GM21526 (cell line): ENCODE measurements around the gene MAML3.

ENCODE experiments used
- ATAC-seq: cut with Tn5 transposase; IDR thresholded peaks from one replicate; pipeline ENCODE4 v1.9.1; 2021; ENCODE audit warnings: moderate library complexity; ENCODE audit not compliant: unreplicated experiment, low FRiP score

Gene MAML3

DNA sequence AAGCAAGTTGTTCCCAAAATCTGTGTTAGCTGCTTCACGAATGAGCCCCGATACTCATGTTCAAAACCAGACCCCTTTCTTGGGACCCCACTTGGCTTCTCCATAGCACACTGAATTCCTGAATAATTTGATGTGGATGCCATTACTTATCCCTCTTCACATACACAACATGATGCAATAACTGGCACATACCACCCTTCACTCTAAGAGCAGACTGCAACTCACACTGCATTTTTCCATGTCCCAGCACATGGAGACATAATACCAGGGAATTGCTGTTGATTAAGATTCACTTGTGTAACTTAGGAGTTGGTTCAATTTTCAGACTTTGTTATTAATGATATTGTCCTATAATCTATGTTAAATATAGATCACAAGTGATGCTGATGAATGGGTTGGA lies 213.4 kb downstream of the MAML3 start:
- ATAC-seq, result no peak

DNA sequence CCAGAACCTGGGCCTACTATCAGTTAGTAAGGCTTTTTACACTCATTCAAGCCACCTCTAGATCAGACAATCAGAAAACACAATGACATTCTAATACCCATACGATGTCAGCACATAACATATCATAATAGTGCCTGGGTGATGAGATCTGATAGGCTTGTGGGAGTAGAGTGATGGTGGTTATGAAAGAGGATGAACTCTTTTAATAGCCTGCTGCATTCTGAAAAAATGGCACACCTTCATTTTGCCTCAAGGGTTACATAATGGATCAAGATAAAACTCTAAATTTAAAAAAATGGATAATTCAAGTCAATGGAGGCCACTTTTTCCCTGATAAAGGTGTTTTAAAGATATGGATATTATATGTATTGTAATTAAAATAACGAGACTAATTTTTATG lies 215.6 kb downstream of the MAML3 start:
- ATAC-seq, result no peak

DNA sequence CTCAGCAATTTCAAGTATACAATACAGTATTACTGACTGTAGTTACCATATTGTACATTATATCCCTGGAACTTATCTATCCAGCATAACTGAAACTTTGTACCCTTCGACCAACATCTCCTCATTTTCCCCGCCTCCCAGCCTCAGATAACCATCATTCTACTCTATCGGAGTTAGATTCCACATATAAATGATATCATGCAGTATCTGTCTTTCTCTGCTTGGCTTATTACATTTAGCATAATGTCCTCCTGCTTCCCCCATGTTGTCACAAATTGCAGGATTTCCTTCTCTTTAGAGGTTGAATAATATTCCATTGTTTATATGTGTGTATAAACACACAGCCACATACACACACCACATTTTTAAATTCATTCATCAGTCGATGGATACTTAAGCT lies 218.1 kb downstream of the MAML3 start:
- no peak for ATAC-seq

DNA sequence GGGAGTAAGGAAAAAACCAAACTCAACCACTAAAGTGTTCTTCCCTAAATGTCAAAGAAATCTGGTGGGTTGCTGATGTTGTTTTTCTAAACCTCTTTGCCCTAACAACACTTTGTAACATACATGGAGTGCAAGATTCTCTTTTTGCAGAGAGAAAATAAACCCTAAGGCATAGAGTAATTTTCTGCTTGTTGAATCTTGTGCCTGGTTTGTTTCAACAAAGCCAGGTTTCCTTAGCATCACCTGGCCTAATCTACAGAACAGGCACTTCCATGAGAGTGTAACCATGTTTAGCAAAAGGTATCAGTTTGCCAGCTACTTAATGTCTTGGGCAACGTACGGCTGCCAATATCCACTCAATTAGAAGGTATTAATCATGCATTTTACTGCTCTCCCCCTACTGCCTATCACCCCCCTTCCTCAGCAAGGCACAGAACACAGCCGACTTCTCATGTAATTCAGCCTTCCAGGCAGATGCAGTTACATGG lies 219.2 kb downstream of the MAML3 start:
- ATAC-seq, result no peak

DNA sequence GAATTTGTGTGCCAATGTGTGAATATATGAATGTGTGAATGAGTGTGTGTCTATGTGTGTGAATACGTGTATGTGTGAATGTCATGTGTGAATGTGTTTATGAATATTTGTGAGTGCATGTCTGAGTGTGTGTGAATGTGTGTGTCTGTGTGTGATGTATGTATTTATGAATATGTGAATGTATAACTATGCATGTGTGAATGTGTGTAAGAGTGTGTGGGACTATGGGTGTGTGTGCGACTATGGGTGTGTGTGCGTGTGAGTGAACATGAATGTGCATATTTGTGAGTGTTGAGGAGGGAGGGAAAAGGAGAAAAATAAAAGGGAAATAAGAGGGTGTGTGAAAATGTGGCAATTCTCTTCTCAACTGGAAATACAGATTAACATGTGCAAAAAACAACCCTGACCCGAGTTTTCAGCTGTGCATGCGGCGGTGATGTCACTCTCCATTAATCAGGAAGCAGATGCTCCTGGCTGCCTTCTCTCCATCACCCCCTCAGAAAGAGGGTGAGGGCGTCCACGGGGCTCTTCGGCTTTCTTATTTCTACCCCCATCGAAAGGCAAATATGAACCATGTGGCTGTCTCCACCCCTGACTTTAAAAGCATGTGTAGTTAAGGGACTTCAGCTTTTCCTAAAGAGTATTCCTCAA lies 219.8 kb downstream of the MAML3 start:
- ATAC-seq, result no peak

DNA sequence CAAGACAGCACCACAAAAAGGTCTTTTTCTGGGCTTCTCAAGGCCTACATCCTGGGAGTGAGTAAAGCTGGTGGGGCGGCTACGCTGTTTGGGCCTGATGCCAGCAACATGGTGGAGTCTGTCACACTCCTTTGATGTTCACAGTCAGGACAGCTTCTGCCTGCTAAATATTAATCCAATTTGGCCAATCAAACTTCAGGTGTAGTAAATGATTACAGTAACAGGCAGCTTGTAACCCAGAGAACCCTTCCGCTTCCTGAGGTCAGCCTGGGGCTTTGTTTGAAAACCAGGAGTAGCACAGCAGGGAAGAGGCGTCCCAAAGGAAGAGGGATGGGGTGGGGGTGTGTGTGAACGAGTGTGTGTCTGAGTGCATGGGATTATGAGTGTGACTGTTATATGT lies 220.4 kb downstream of the MAML3 start:
- no peak for ATAC-seq

DNA sequence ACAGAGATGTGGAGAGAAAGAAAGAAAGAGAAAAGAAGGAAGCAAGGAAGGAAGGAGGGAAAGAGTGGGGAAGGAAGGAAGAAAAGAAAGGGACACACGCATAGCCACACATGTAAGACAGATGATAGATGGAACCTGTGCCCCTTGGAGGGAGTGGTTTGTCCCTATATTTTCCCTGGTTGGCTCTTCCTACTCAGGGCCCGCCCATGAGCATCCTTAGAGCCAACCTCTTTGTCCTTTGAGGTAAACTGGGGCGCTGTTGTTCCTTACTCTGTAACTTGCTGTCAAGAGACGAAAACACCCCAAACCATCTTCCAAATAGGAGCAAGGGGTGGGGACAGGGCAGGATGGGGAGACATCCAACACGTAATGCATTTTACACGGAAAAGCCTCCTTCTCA lies 220.9 kb downstream of the MAML3 start:
- no peak for ATAC-seq

DNA sequence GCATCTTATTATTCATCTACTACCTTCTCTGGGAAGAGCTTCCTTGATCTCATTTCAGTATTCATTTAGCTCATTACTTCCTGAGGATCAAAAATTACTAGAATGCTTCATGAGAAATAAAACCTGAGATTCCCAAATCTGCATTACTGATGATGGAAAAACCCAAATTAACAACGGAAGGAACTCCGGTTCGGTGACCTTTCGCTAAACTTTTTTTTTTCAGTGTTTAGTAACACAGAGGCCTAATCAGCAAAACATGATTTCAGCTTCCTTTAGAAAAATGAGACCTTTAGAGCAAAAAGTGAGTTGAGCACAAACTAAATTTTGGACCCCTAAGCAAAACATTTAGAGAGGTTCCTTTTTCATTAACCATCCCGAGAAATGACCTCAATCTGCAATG lies 229.2 kb downstream of the MAML3 start:
- no peak for ATAC-seq

DNA sequence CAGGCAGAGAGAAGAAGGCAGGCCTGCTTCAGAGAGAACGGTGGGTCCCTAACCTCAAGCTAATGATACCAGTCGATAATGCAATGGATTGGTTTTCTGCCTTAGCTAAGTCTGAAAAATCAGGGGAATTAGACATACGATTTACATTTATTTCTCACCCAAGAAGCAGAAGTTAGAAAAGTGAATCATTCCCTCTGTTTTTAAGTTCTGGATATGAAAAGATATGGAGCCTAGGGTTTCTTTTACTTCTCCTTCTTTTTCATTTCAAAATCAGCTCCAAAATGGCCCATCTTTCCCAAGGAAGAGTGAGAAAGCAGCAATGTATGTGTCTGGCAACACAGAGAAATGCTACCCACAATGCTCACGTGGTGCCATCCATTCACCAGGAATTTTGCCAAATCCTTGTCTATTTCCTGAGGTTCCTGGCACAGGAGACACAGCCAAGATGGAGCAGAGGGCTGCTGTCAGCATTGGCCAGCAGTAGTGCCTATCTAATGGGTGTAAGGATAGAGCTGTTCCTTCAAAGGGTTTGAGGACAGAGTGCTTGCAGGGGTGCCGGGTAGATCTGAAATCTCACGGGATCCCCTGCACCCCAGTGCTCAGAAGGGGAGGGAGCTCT lies 231.5 kb downstream of the MAML3 start:
- ATAC-seq, result no peak

DNA sequence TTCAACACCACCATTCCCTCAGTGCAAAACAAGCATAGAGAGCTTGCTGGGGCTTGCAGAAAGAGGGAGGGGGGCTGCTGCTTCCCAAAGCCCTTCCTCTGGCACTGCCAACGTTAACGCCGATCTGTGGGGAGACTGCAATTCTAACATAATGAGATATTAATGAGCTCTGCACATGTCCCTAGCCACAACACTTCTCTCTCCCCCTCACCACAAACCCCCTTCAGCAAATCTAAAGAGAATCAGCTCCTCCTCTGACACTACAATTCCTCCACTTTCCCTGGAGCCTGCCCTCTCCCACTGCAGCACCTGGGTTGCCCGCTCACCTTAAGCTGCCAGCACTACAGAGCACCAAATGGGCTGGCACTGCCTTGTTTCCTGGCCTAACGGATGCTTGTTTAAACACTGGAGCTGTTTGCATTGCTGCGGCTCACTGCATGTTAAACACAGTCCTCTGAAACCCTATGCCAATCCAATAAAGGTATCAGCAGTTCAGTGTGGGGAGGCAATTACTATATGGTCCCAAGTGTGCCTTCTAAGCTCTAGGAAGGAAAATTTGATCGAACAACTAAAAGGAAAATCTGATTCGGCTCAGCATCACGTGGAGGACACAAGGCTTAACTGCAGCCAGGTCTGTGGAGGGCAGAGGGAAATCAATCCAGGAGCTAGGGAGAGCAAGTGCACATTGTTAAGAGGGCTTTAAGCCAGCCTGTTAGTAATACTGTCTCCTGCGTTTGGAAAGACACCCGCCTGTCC lies 232.4 kb downstream of the MAML3 start:
- ATAC-seq, result no peak

DNA sequence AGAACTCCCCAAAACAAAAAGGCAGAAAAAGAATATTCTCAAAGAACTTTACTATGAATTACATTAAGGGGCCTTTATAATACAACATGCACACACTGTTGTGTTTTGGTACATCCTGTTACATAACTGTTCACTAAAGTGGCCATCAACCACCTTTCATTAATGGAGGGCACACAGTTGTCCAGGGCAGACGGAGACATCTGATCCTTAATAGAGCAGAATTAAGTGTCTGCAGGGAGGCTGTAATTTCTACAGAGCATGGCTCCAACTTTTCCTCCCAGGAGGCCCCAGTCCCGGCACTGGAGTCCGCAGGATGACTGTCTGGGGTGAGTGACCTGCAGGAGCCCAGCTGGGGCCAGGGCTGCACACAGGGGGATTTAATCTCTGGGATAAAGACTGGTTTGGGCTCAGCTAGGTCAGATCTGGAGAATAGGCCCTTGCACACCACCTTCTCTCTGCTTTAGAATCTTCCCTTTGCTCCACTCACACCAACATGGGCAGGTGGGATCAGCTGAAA lies 233.4 kb downstream of the MAML3 start:
- no peak for ATAC-seq

DNA sequence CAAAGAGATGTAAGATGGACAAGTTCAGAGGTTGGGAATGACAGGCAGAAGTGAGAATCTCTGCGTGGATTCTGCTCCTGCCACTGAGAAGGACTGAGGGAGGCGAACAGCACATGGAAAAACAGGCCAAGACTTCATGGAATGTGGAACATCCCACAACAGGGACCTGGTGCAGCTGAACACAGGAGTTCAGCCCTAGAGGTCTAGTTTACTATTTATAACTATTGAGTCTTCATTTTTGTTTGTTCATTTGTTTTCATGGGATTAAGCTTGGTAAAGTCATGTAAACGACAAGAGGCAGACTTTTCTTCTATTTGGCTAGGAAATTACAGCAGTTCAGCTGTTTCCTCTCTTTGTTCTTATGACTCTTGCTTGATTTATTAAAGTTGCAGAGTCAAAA lies 234.5 kb downstream of the MAML3 start:
- no peak for ATAC-seq

DNA sequence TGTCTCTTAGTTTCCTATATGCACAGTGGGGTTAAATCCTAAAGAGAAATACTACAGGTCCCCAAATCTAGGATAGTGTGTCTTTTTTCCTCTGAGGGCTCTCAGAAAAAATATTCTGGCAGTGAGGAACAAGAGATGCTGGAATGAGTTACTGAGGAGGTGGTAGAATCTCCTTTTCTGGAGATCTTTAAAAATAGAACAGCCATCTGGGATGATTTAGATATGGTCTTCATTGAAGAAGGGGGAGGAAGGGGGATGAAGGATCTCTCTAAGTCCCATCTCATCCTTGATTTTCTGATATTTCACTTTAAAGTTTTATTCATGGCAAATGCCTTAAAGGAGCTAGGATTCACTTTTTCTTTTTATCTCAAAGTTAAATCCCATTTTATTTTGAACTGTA lies 235.0 kb downstream of the MAML3 start:
- ATAC-seq, result no peak

DNA sequence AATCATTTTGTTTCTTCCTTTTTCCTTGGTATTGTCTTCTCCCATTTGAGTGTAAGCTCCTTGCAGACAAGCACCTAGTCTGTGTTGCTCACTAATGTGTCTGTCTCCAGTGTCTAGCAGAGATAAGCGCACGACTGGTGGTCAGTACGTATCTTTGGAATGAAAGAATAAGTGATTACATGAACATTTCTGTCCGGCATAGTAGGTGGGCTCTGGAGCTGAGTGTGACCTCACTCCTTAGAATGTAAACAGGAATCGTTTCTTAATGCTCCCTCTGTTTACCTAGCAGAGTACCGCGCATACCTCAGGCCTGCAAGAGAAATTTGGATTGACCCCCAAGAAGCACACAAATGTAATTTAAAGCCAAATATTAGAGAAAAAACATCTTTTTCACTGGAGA lies 235.4 kb downstream of the MAML3 start:
- no peak for ATAC-seq

DNA sequence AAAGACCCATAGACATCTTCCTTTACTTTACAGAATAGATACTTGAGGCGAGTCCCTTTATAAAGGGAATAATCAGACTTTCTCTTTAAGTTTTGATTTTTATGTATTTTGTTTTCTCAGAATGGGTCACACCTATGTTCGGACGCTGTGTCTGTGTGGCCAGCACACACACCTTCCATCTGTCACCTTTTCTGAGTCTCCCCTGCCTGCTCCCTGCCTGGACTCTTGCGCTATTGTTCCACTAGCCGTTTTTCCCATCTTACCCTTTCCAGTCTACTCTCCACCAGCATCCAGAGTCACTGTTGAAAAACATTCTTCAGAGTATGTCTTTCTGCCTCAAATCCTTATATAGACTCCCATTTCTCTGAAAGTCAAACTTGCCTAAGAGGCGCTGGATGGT lies 236.1 kb downstream of the MAML3 start:
- no peak for ATAC-seq

DNA sequence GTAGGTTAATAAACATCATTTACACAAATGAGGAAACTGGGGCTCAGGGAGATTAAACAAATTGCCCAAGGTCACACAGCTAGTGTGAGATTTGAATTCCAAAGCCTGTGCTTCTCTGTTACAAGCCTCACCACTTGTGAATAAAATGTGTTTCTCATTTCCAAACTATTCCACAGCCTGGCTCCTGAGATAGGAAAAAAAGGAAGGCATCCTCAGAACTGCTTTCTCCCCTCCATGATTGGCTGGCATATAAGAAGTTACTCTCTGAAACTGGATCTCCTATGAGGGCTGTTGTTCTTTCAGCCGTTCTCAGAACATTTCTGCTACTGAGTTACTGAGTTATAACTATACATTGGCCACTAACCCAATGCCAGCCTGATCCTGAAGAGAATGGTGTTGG lies 237.9 kb downstream of the MAML3 start:
- ATAC-seq, result no peak

DNA sequence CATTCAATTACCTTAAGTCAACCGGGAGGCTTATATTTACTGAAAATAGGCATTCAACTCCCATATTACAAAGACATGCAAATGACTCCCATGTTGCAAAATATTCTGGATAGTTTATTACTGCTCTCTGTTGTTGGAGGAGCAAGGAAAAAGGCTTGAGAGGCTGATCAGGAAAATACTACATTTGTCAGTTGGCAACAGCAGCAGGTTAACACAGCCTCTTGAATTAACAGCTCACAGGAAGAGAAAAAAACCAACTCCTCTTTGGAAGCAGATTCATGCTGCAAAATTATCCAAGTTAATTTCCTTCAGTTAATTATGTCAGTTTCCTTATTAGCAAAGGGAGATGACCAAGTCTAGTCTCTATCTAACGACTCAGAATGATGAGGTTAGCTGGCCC lies 238.9 kb downstream of the MAML3 start:
- ATAC-seq, result no peak

DNA sequence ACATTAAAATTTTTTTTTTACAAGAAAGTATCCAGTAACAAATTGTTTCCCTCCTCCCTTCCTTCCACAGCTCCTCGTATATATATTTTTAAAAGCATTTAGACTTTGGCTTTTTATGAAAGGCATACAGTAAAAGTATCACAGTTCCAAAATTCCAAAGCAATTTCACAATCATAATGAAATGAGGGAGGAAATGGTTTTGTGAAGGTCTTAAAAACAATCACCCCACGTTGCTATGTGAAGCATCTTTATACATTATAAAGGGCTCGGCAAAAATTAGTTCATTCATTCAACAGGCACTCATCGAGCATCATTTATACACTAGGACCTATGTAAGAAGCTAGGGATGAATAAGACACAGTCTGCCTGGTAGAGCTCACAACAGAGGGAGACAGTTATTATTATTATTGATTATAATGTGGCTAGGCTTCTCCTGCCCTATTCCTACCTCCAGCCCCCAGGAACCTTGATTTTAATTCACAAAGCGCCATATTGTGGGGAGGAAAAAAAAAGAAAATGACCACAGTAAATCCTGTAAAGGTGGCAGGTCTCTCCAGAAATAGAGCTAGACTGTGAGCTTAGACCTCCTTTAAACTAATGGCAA lies 239.9 kb downstream of the MAML3 start:
- ATAC-seq, result no peak

DNA sequence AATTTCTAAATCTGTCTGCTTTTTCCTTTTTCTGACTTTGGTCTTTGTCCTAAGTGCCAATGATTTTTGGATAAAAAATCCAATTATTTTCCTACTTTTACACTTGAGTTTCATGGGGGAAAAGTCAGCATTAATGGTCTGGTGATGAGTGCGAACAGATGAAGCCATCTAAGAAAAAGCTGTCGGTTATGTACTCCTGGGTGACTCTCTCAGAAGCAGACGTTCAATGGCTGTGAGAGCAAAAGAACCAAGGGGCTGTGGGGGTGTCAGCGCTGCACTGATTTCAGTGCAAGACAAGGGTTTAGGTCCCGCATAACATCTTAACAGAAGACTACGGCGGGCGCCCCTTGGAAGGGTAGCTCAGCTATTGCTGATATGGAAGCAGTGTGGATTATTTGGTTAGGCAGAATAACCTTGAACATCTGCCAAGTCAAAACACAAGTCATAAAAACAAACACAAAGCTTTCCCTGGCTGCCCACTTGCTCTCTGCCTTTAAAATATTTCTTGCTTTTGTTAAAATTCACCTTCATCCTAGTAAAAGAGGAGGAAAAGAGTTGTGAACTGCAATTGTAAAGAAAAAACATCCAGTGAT lies 240.5 kb downstream of the MAML3 start:
- ATAC-seq, result no peak

DNA sequence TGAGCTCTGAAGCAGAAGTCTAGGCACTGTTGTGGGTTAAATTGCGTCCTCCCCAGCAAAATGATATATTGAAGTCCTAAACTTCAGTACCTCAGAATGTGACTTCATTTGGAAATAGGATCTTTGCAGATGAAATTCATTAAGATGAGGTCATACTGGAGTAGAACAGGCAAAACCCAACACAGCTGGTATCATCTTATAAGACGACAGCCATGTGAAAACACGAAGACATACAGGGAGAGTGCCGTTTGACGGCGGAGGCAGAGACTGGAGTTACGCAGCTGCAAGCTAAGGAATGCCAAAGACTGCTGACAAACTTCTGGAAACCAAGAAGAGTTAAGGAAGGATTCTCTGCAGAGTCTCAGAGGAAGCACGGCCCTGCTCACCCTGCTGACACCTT lies 241.5 kb downstream of the MAML3 start:
- ATAC-seq, result no peak

DNA sequence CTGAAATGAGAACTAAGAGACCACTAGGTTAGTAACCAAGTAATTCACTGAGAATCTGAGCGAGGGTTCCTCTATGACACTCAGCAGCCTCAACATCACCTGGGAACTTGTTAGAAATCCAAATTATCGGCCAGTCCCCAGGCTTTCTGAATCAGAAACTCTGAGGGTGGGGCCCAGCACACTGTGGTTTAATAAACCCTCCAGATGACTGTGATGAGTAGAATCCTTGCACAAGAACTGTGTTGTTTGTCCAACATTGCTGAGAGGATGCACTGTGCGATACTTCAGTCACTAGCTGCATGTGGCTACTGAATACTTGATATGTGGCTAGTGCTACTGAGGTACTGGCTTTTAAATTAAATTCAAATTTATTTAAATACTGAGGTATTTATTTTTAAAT lies 243.9 kb downstream of the MAML3 start:
- ATAC-seq, result no peak
